PC-3 (cell line): ENCODE results near the gene IL18BP. TPM values are rescaled to one million over a fixed set of nuclear protein-coding genes. Genes with fewer than 3 reads are reported as not detected.

ENCODE experiments used
- ATAC-seq: fragments of 200-7000 bp; cut with Tn5 transposase; 2 replicates; pipeline ENCODE4 v1.9.1; 2020; ENCODE audit warnings: mild to moderate bottlenecking, moderate library complexity
- BruUV-seq: library from RNA; stranded (reverse); fragments of 400-500 nt; replicated peaks from 2 replicates; lab custom pipeline; 2021; lab: Mats Ljungman, UMichigan
- CTCF ChIA-PET: fragments of 300-600 bp; sonication (Branson Sonifier 250); formaldehyde crosslinking; loops from one replicate; lab custom pipeline; 2022; ENCODE audit warnings: antibody characterized with exemption; lab: Charles Lee
- POLR2A ChIA-PET: fragments of 300-600 bp; sonication (Branson Sonifier 250); formaldehyde crosslinking; loops from one replicate; lab custom pipeline; 2022; ENCODE audit warnings: antibody characterized with exemption; ENCODE audit not compliant: unreplicated experiment; lab: Charles Lee
- DNase-seq: peaks from one replicate; pipeline ENCODE4 v3.0.0-alpha.2; 2015
- H2AFZ ChIP-seq: fragments of 300-600 bp; sonication (generic); 2 replicates; pipeline ENCODE4 v1.6.0; 2016; ENCODE audit warnings: antibody characterized with exemption, low read length
- H3F3A ChIP-seq: fragments of 300-600 bp; sonication (generic); one replicate; pipeline ENCODE4 v1.6.0; 2017; ENCODE audit warnings: antibody characterized with exemption, low read length, control low read depth, mild to moderate bottlenecking; ENCODE audit not compliant: unreplicated experiment
- H3K27ac ChIP-seq: fragments of 300-600 bp; sonication (generic); 2 replicates; pipeline ENCODE4 v1.5.1; 2016; ENCODE audit warnings: mild to moderate bottlenecking, low read length
- H3K27me3 ChIP-seq: fragments of 300-600 bp; sonication (generic); 2 replicates; pipeline ENCODE4 v1.6.1; 2016; ENCODE audit warnings: low read length, mixed read lengths
- H3K36me3 ChIP-seq: fragments of 300-600 bp; sonication (generic); 2 replicates; pipeline ENCODE4 v1.6.1; 2016; ENCODE audit warnings: low read depth, mixed run types, low read length, mixed read lengths
- H3K4me1 ChIP-seq: fragments of 300-600 bp; sonication (generic); 2 replicates; pipeline ENCODE4 v1.5.1; 2016; ENCODE audit warnings: low read length; ENCODE audit not compliant: insufficient read depth
- H3K4me2 ChIP-seq: fragments of 300-600 bp; sonication (generic); 2 replicates; pipeline ENCODE4 v1.6.0; 2016; ENCODE audit warnings: low read length
- H3K4me3 ChIP-seq: fragments of 300-600 bp; sonication (generic); 2 replicates; pipeline ENCODE4 v1.5.1; 2016; ENCODE audit warnings: mild to moderate bottlenecking, low read length, mixed read lengths
- H3K79me2 ChIP-seq: fragments of 300-600 bp; sonication (generic); 2 replicates; pipeline ENCODE4 v1.6.1; 2017; ENCODE audit warnings: low read length, mixed read lengths
- H3K9ac ChIP-seq: fragments of 300-600 bp; sonication (generic); 2 replicates; pipeline ENCODE4 v1.6.0; 2016; ENCODE audit warnings: mild to moderate bottlenecking, low read length
- H3K9me2 ChIP-seq: fragments of 300-600 bp; sonication (generic); replicated peaks from 2 replicates; pipeline ENCODE4 v1.6.1; 2016; ENCODE audit warnings: mixed run types, low read length, mixed read lengths
- H3K9me3 ChIP-seq: fragments of 300-600 bp; sonication (generic); 2 replicates; pipeline ENCODE4 v1.6.1; 2016; ENCODE audit warnings: low read length, mixed read lengths
- H4K20me1 ChIP-seq: fragments of 300-600 bp; sonication (generic); 2 replicates; pipeline ENCODE4 v1.6.1; 2016; ENCODE audit warnings: low read length, mixed read lengths
- EZH2 ChIP-seq: fragments of 300-600 bp; sonication (generic); IDR thresholded peaks from one replicate; pipeline ENCODE4 v1.6.1; 2017; ENCODE audit warnings: antibody characterized with exemption, mild to moderate bottlenecking, low read length; ENCODE audit not compliant: unreplicated experiment
- EZH2phosphoT487 ChIP-seq: fragments of 300-600 bp; sonication (generic); IDR thresholded peaks from 2 replicates; pipeline ENCODE4 v1.6.1; 2018; ENCODE audit warnings: mild to moderate bottlenecking, antibody characterized with exemption, low read length, borderline replicate concordance
- intact Hi-C: fragments of 100-400 bp; cut with micrococcal nuclease; formaldehyde crosslinking; loops from 2 replicates; pipeline ENCODE4 v1.9.0; 2023
- total RNA-seq: library from RNA; depleted of rRNA; stranded (reverse); fragments of >200 nt; gene quantifications from 2 replicates; pipeline ENCODE4 v1.2.3, GENCODE V29; 2014
- TF ChIP-seq, protein P1 (sequence below): fragments of 300-600 bp; sonication (generic); conservative IDR thresholded peaks from 2 replicates; pipeline ENCODE4 v1.5.1; 2017; ENCODE audit warnings: antibody characterized with exemption, low read depth, mild to moderate bottlenecking, low read length

The IL18BP gene
- total RNA-seq, 1 experiment from 2014 or later = 7.2 TPM

GRCh38 chr11:72003776-72004171 lies 5.1 kb downstream of the IL18BP start:
- BruUV-seq = TSS peak; percentile 42

DNA sequence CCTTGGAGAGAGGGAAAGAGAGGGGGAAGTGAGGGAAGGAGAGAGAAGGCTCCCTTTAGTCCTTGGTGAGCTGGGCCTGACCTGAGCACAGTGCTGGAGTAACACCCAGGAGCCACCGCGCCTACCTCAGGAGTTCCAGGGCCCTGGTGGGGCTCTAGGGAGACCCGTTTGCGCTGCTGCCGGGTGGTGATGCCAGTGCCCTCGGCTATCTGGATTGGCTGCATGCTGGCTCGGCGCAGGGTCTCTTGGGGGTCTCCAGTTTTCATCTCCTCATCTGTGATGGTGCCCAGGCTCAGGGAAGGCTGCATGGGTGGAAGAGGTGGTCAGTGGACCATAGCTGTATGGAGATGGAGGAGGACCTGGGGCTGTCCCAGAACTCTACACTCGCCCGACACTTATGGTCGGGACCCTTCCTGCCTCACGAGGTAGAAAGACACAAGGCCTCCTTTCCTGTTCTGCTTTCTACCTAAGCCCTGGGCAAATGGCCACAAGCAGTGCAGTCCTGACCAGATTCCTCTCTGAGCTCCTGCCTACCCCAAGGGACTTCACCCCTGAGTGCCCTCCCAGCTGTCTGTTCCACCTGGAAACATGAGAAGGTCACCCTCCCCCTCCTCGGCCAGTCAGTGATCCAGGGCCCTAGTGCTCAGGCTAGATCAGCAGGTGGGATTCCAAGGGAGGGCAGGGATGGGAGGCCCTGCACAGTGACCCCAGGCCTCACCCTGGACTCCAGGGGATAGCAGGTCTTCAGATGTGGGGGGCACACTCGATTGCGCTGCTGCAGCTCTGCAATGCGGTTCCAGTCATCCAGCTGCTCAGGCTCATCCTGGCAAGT lies 6.0 kb downstream of the IL18BP start:
- intact Hi-C loops = no loop called here
- no peak overlapping the region for H3K27ac ChIP-seq
- H4K20me1 ChIP-seq = peaks cover 5% of the 10 kb centered on the region; the same call in 1 of the 2 replicates
- H3K27me3 ChIP-seq = no peaks in the 10 kb centered on the region
- ChIA-PET CTCF (no interaction called here), POLR2A (no interaction called here)
- no peak overlapping the region for H3K4me3 ChIP-seq
- H3K36me3 ChIP-seq = peaks cover 69% of the 10 kb centered on the region
- no peak overlapping the region for H2AFZ ChIP-seq
- DNase-seq (no peak), ATAC-seq (no peak)
- no TSS peak for BruUV-seq
- H3K4me1 ChIP-seq = no peaks in the 10 kb centered on the region
- TF ChIP-seq, protein P1, sequence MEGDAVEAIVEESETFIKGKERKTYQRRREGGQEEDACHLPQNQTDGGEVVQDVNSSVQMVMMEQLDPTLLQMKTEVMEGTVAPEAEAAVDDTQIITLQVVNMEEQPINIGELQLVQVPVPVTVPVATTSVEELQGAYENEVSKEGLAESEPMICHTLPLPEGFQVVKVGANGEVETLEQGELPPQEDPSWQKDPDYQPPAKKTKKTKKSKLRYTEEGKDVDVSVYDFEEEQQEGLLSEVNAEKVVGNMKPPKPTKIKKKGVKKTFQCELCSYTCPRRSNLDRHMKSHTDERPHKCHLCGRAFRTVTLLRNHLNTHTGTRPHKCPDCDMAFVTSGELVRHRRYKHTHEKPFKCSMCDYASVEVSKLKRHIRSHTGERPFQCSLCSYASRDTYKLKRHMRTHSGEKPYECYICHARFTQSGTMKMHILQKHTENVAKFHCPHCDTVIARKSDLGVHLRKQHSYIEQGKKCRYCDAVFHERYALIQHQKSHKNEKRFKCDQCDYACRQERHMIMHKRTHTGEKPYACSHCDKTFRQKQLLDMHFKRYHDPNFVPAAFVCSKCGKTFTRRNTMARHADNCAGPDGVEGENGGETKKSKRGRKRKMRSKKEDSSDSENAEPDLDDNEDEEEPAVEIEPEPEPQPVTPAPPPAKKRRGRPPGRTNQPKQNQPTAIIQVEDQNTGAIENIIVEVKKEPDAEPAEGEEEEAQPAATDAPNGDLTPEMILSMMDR = no peak
- TF ChIP-seq EZH2phosphoT487 (no peak), EZH2 (no peak)
- no peak overlapping the region for H3K4me2 ChIP-seq
- H3K9me3 ChIP-seq = no peaks in the 10 kb centered on the region
- no peaks in the 10 kb centered on the region for H3K9me2 ChIP-seq
- H3K9ac ChIP-seq = no peak overlapping the region
- H3K79me2 ChIP-seq = no peaks in the 10 kb centered on the region
- H3F3A ChIP-seq = peaks cover 6% of the 10 kb centered on the region

More at GRCh38 chr11:72003776-72004171, 5.1 kb downstream of the IL18BP start:
- H3K9ac ChIP-seq = no peak overlapping the region
- H3K36me3 ChIP-seq = peaks cover 63% of the 10 kb centered on the region
- no peak overlapping the region for H3K4me3 ChIP-seq
- H4K20me1 ChIP-seq = peaks cover 5% of the 10 kb centered on the region; the same call in 1 of the 2 replicates
- ChIA-PET POLR2A (no interaction called here), CTCF (no interaction called here)
- no peaks in the 10 kb centered on the region for H3K27me3 ChIP-seq
- H3K9me3 ChIP-seq = no peaks in the 10 kb centered on the region
- intact Hi-C loops = no loop called here
- H3K9me2 ChIP-seq = no peaks in the 10 kb centered on the region
- no peak overlapping the region for H3K4me2 ChIP-seq
- TF ChIP-seq EZH2 = no peak
- TF ChIP-seq, protein P1 = no peak
- TF ChIP-seq EZH2phosphoT487 = no peak
- ATAC-seq = no peak
- H3K4me1 ChIP-seq = no peaks in the 10 kb centered on the region
- DNase-seq = no peak
- no peaks in the 10 kb centered on the region for H3K79me2 ChIP-seq
- no peak overlapping the region for H3K27ac ChIP-seq
- no peak overlapping the region for H2AFZ ChIP-seq
- H3F3A ChIP-seq = peaks cover 6% of the 10 kb centered on the region
